Breast epithelium (tissue), 4 donors: ENCODE results near the gene ENSA. TPM values are rescaled to one million over a fixed set of nuclear protein-coding genes. Genes with fewer than 3 reads are reported as not detected.
"Not testable (repeated sequence)": the region's sequence is repeated elsewhere in the genome, so short reads cannot be mapped to it uniquely, and the experiment has no call there.

Experiments
- DNase-seq, 2 donors: peaks; one replicate each; pipeline ENCODE4 v3.0.0-alpha.2; 2019; ENCODE audit warnings: low spot score in 2 of 2
- H3K27ac ChIP-seq, 2 donors: fragments of 200-600 bp; sonication (generic) in 1 of 2; one replicate each; pipeline ENCODE4 v1.5.1; 2016 to 2019; ENCODE audit warnings: mild to moderate bottlenecking in 1 of 2
- H3K27me3 ChIP-seq, 2 donors: fragments of 200-600 bp; sonication (generic) in 1 of 2; one replicate each; pipeline versions ENCODE4 v1.5.1 to v1.6.0; 2017 to 2019; ENCODE audit warnings: control low read depth in 1 of 2, mild to moderate bottlenecking in 1 of 2
- H3K36me3 ChIP-seq: fragments of 200-600 bp; one replicate; pipeline ENCODE4 v1.5.1; 2019
- H3K4me1 ChIP-seq, 2 donors: fragments of 200-600 bp; sonication (generic); one replicate each; pipeline ENCODE4 v1.5.1; 2016 to 2019; ENCODE audit warnings: control low read depth in 1 of 2
- H3K4me3 ChIP-seq, 3 donors: fragments of 200-600 bp; sonication (generic); 1 replicate in 2 of 3; 2 replicates in 1 of 3; pipeline ENCODE4 v1.5.1; 2016 to 2019; ENCODE audit warnings: mild to moderate bottlenecking in 3 of 3, moderate library complexity in 2 of 3
- H3K9me3 ChIP-seq, 2 donors: fragments of 200-600 bp; sonication (generic) in 1 of 2; one replicate each; pipeline ENCODE4 v1.5.1; 2016 to 2019; ENCODE audit warnings: control low read depth in 1 of 2
- POLR2A ChIP-seq: fragments of 450-650 bp; IDR thresholded peaks from one replicate; pipeline ENCODE4 v1.6.1; 2016; ENCODE audit warnings: antibody characterized with exemption, mild to moderate bottlenecking, moderate library complexity
- POLR2AphosphoS5 ChIP-seq, 3 donors: sonication (generic); formaldehyde crosslinking; IDR thresholded peaks; one replicate each; pipeline ENCODE4 v1.6.1; 2017; ENCODE audit warnings: antibody characterized with exemption in 3 of 3
- intact Hi-C: fragments of 100-400 bp; cut with DNase I; formaldehyde crosslinking; loops from one replicate; pipeline ENCODE4 v1.15.1; 2023; ENCODE audit warnings: low total_unique reads
- total RNA-seq, 3 donors: library from RNA; depleted of rRNA; stranded (reverse); fragments of >200 nt; gene quantifications; one replicate each; pipeline ENCODE4 v1.1.0, GENCODE V29; 2016
- TF ChIP-seq, protein P1 (sequence below), 3 donors: fragments of 450-650 bp; IDR thresholded peaks; one replicate each; pipeline ENCODE4 v1.5.1; 2016 to 2017; ENCODE audit warnings: antibody characterized with exemption in 3 of 3, mild to moderate bottlenecking in 3 of 3, moderate library complexity in 3 of 3

Gene ENSA
- total RNA-seq, 3 donors from 2014 or later, result 187 to 273 (median 194) TPM

DNA sequence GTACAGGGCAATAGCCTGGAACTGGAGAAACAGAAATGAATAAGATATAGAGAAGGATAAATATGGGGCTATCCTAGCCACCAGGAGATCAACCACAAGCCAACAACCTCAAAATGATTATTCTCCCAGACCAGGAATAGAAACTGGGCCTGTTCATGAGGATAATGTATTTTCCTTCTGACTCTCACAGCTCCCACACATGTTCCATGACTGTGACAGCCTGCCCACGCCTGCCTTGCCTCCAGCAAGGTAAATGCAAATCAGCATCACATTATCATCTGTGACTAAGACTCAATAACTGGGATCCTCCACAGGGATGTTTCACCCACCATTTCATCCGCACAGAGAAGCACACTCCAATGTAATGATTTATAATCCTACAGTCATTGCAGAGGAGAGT lies 3.3 kb downstream of the ENSA start:
- Histone ChIP-seq H3K27ac (peak overlapping the region; percentile 77 to 81), H3K36me3 (no peaks in the 10 kb centered on the region), H3K27me3 (no peaks in the 10 kb centered on the region), H3K4me3 (no peak overlapping the region), H3K4me1 (peaks cover 0 to 16% of the 10 kb centered on the region in 2 donors), H3K9me3 (no peaks in the 10 kb centered on the region)
- no peak for TF ChIP-seq POLR2A
- TF ChIP-seq POLR2AphosphoS5 (IDR thresholded peaks at IDR 0.05), result no peak
- TF ChIP-seq, protein P1, sequence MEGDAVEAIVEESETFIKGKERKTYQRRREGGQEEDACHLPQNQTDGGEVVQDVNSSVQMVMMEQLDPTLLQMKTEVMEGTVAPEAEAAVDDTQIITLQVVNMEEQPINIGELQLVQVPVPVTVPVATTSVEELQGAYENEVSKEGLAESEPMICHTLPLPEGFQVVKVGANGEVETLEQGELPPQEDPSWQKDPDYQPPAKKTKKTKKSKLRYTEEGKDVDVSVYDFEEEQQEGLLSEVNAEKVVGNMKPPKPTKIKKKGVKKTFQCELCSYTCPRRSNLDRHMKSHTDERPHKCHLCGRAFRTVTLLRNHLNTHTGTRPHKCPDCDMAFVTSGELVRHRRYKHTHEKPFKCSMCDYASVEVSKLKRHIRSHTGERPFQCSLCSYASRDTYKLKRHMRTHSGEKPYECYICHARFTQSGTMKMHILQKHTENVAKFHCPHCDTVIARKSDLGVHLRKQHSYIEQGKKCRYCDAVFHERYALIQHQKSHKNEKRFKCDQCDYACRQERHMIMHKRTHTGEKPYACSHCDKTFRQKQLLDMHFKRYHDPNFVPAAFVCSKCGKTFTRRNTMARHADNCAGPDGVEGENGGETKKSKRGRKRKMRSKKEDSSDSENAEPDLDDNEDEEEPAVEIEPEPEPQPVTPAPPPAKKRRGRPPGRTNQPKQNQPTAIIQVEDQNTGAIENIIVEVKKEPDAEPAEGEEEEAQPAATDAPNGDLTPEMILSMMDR (IDR thresholded peaks at IDR 0.05), result no peak
- no peak for DNase-seq
- intact Hi-C loops, result loop anchor here (5.0 kb wide), 1 partner anchor 64 kb away; no protein-coding TSS in a partner anchor

DNA sequence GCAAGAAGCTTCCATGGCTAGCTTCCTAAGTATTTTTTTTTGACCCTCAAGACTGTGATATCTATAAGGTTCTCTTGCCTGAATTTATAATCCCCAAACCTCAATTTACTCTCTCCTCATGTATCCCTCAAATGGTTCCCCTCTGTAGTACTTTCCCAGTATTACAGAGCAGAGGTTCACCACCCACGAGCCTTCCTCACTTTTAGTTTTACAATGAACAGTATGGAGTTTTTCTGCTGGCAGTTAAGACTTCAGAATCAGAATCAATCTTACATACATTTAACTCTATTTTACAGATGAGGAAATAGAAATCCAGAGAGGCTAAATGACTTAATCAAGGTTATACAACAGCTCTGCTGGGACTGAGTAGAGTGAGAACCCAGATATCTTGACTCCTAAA lies 4.9 kb downstream of the ENSA start:
- Histone ChIP-seq H3K4me1 (peaks cover 0 to 27% of the 10 kb centered on the region in 2 donors), H3K27ac (peak overlapping the region; percentile 77 to 81)
- H3K36me3 ChIP-seq, DNase-seq, H3K9me3 ChIP-seq, intact Hi-C loops, H3K27me3 ChIP-seq, H3K4me3 ChIP-seq: not testable (repeated sequence)

DNA sequence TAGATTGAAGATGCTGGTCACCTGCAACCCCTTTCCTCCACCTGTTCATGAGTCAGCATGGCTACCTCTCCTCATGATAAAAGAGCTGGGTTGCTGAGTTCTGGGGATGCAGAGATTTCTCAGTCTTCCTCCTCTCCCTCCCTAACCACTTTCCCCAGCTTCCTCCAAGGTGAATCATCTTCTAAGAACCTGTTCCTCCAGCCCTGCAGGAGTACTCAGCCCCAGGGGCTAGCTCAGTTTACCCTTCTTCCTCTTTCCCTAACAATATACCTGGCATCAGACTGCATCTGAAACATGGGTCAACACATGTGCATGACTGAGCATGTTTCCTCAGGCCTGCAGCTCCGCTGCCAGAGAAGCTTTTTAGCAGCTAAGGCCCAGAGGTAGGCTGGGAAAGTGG lies 5.3 kb downstream of the ENSA start:
- H3K27me3 ChIP-seq, H3K36me3 ChIP-seq, H3K4me3 ChIP-seq, H3K9me3 ChIP-seq, intact Hi-C loops: not testable (repeated sequence)
- Histone ChIP-seq H3K4me1 (peaks cover 0 to 27% of the 10 kb centered on the region in 2 donors), H3K27ac (peak overlapping the region; percentile 77 to 81)
- peak in 1 of 3 donors; percentile 58 for TF ChIP-seq POLR2AphosphoS5 (IDR thresholded peaks at IDR 0.05)
- DNase-seq, result peak; percentile 63 to 70

DNA sequence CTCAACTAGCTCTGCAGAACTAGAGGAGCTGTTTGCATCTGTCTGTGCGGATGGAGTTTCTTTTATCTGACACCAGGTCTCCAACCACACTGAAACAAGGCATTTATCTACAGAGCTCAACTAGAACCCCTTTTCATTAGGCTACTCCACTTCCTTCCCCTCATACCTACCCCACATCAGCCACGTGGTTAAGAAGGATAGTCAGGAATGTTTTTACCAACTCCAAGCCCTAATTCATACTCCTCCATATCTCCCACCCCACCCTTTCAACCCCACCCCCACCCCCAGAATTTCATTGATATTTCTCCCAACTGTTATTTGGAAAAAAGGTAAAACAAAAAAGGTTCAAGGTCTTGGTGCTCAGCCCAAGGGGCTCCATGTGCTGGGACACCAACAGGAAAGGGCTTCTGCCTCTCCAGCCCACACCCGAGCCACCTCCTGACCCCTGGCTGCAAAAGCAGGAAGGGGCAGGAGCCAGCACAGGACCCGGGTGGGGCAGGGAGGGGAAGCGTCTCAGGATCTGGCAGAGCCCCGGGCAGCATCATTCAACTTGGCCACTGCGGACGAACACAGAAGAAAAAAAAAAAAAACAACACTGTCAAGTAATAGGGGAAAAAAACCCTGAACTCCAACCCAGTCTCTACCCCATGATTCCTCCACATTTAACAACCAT lies 7.0 kb downstream of the ENSA start:
- peaks cover 0 to 21% of the 10 kb centered on the region in 2 donors for H3K4me1 ChIP-seq
- no peaks in the 10 kb centered on the region for H3K36me3 ChIP-seq
- intact Hi-C loops, result no loop called here

DNA sequence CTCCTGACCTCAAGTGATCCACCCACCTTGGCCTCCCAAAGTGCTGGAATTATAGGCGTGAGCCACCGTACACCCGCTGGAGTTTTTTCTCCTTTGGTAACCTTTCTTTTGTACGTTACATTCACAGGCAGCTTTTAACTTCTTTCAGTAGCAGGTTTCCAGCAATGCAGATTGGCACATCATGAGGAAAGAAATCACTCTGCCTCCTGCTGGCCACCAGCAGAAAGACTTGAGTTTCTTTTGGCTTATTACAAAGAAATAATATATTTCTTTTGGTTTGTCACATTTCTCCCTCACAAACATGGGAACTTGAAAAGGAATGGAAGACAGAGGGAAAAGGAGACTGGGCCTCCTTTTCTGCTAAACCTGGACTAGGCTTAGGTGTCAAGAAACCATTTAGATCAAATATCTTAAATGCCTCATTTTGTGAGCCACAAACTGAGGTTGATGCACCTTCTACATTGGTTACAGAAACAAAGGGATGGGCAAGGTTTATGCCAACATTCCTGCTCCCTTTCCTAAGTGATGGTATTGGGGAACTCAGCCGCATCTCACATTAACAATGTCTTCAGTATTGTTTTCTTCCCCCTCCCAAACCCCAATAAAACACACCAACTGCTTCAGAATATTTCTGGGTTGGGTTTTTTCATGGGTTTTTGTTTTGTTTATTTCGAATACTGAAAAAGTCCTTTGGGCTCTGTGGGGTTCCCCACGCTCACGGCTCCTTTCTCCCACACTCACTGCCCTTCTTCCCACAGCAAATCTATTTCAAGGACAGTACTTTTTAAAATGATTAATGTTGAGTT lies 7.7 kb downstream of the ENSA start:
- H3K36me3 ChIP-seq, result no peaks in the 10 kb centered on the region
- intact Hi-C loops, result no loop called here
- TF ChIP-seq POLR2AphosphoS5 (IDR thresholded peaks at IDR 0.05) (no peak), POLR2A (no peak)
- TF ChIP-seq, protein P1 (IDR thresholded peaks at IDR 0.05), result peak; percentile 57 to 79 (median 59)
- peak overlapping the region; percentile 74 to 81 for H3K27ac ChIP-seq
- peaks cover 0 to 20% of the 10 kb centered on the region in 2 donors for H3K4me1 ChIP-seq
- no peak for DNase-seq
- H3K9me3 ChIP-seq, result no peaks in the 10 kb centered on the region
- H3K4me3 ChIP-seq, result no peak overlapping the region
- no peaks in the 10 kb centered on the region for H3K27me3 ChIP-seq

More for the DNA sequence above, 7.0 kb downstream of the ENSA start:
- H3K27me3 ChIP-seq, result no peaks in the 10 kb centered on the region
- H3K27ac ChIP-seq, result peak overlapping the region; percentile 74 to 81
- H3K9me3 ChIP-seq, result no peaks in the 10 kb centered on the region
- TF ChIP-seq POLR2AphosphoS5 (IDR thresholded peaks at IDR 0.05) (no peak), POLR2A (no peak)
- TF ChIP-seq, protein P1 (IDR thresholded peaks at IDR 0.05), result no peak
- no peak for DNase-seq
- no peak overlapping the region for H3K4me3 ChIP-seq

DNA sequence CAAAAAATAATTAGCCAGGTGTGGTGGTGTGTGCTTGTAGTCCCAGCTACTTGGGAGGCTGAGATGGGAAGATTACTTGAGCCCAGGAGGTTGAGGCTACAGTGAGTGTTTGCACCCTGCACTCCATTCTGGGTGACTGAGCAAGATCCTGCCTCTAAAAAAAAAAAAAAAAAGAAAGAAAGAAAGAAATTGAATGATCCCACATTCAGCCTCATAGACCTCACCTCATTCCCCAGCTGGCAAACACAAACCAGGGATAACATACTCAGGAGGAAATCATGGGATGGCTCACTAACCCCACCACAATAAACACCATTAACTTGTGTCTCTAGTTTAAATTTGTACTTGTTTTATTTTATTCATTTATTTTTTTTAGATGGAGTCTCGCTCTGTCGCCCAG lies 8.5 kb downstream of the ENSA start:
- peak overlapping the region; percentile 81 for H3K27ac ChIP-seq
- DNase-seq, result no peak
- no peaks in the 10 kb centered on the region for H3K36me3 ChIP-seq
- intact Hi-C loops, result no loop called here
- no peak overlapping the region for H3K4me3 ChIP-seq
- H3K27me3 ChIP-seq, result no peaks in the 10 kb centered on the region
- TF ChIP-seq POLR2AphosphoS5 (IDR thresholded peaks at IDR 0.05) (no peak), POLR2A (no peak)
- TF ChIP-seq, protein P1 (IDR thresholded peaks at IDR 0.05), result no peak
- H3K4me1 ChIP-seq, result peaks cover 0 to 20% of the 10 kb centered on the region in 2 donors
- no peaks in the 10 kb centered on the region for H3K9me3 ChIP-seq
